ENCODE data around the gene CHST9.
"Not testable (repeated sequence)": the region's sequence is repeated elsewhere in the genome, so short reads cannot be mapped to it uniquely, and the experiment has no call there.

Gene CHST9

DNA sequence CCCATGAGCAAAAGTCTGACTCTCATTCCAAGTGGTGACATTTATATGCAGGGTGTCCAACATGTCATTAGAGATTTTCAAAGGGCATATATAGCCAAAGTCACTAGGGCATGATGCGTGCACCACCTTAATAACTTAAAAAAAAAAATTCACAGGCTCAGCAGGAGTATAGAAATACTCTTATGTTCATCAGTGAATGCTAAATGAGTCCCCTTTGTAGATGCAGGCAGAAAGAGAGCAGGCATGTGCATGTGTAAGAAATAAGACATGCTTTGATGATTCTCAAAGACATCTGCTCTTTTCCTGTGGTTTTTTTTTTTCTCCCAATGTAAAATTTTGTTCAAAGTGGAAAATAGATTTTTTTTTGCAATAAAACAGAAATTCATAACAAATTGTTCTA is 207.3 kb downstream of the CHST9 start:
- TF ChIP-seq ZNF274 (IDR thresholded peaks at IDR 0.05; ENCODE audit: low read depth, low read length), result no peak
- no peak overlapping the region for H3K4me3 ChIP-seq (ENCODE audit: low read length)

DNA sequence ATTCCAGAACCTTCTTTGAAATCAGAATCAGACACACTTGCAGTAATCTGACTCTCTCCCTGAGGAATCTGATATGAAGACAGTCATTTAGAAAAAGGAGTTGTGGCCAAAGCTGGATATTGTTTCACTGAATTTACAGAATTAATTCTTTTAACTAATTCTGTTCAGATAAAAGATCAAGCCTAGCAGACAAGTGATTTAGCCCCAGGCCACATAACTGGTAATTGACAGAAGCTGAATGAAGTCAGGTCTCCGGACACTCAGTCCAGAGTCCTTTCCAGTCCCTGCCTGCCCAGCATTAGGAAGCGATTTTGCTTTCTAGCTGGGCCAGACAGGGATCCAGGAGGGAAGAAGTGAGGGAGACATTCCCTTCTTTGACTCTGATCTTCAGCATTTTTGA is 208.9 kb downstream of the CHST9 start:
- no peak for TF ChIP-seq ZNF274 (IDR thresholded peaks at IDR 0.05; ENCODE audit: low read depth, low read length)
- no peak overlapping the region for H3K4me3 ChIP-seq (ENCODE audit: low read length)

DNA sequence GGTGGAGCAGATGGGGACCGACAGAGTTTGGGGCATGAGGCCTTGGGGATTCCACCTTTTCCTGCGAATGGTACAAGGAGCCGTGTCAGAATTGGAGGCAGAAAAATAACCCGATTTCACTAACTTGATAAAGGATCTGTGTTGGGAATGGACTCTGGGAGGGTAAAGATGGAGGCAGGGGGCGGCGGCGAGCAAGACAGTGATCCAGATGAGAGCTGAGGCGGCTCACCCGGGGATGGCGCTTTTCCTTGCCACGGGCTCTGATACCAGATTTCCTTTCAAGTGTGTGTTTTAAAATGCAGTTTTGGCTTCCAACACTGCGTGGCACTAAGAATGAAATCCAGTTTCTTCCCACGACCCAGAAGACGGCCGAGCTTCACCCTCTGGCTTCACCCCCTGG is 212.6 kb downstream of the CHST9 start:
- H3K4me3 ChIP-seq (ENCODE audit: low read length), result not testable (repeated sequence)

DNA sequence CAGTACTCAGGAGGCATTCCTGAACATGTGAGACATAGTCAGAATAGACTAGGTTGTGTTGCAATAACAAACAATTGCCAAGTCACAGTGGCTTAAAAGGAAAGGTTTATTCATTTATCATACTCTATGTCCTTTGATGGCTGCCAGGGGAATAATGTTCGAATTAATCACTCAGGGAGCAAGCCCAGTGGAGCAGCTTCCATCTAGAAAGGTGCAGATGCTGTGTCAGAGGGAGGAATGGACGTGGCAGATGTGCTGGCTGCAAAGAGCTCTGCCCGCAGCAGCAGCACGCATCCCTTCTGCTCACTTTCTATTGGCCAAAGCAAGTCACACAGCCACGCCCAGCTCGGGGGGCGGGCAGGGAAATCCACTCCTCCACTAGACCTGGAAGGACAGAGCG is 213.7 kb downstream of the CHST9 start:
- no peak for TF ChIP-seq ZNF274 (IDR thresholded peaks at IDR 0.05; ENCODE audit: low read depth, low read length)
- no peak overlapping the region for H3K4me3 ChIP-seq (ENCODE audit: low read length)

DNA sequence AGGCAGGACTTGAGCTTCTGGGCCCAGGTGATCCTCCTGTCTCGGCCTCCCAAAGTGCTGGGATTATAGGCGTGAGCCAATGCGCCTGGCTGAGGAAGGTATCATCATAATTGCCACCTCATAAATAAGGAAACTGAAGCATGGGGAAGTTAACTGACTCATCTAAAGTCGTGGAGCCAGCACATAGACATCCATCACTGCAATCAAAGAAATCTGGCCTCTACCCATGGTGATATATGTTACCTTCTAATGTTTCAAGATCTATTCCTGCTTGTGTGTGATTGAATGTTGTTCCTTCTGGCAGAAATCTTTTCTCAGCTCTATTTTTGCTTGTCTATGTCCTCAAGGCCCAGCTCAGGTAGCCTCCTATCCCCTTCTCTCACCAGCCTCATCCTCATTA is 214.5 kb downstream of the CHST9 start:
- H3K4me3 ChIP-seq (ENCODE audit: low read length), result no peak overlapping the region
- TF ChIP-seq ZNF274 (IDR thresholded peaks at IDR 0.05; ENCODE audit: low read depth, low read length), result no peak

DNA sequence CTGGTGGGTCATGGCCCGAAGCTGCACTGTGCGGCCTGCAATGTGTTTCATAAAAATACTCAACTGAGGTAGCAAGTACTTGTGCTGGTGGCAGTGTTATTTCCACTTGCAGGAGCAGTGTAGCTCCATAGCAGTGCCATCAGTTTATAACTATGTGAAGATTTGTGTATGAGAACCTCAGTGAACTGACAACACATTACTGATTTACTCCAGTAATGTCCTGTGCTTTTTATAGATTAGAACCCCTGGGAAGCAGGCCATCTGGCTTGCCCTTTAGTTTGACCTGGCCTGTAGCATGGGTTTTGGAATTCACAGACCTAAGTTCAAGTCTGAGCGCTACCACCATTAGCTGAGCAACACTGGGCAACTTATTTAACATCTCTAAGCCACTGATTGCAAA is 219.9 kb downstream of the CHST9 start:
- no peak overlapping the region for H3K4me3 ChIP-seq (ENCODE audit: low read length)

DNA sequence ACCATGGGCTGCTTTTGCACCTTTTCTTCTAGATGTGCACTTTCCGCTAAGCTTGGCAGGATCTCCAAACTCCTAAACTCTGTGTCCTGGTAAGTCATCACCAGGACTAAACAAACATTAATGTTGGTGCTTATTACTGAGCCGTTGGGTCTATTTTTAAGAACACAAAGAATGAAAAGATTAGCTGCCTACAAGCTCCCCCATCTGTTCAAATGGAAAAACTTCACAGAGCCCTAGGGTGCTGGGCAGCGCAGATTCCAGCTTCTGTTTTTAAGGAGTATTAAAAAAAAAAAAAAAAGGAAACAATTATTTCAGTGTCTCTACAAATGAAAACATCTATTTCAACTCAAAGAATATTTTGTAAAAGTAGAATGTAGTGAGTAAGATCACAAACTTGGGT is 221.8 kb downstream of the CHST9 start:
- no peak overlapping the region for H3K4me3 ChIP-seq (ENCODE audit: low read length)
- no peak for TF ChIP-seq ZNF274 (IDR thresholded peaks at IDR 0.05; ENCODE audit: low read depth, low read length)

More for the DNA sequence above, 219.9 kb downstream of the CHST9 start:
- TF ChIP-seq ZNF274 (IDR thresholded peaks at IDR 0.05; ENCODE audit: low read depth, low read length), result no peak

DNA sequence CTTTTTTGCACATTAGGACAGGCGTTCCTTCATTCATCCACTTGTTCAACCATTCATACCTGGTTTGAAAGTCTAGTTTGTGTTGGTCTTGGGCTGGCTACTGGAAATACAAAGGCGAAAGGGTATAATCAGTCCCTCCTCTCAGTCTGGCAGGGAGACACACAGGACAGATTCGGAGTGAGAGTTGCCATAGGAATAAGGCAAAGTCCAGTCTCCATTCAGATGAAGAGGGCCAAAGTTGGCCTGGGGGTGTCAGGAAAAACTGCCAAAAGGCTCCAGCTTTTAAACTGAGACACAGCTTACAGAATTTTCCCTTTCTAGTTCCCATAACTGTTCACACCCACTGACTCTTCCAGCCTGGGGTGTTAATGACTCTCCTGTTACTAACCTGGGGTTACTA is 223.3 kb downstream of the CHST9 start:
- no peak overlapping the region for H3K4me3 ChIP-seq (ENCODE audit: low read length)
- no peak for TF ChIP-seq ZNF274 (IDR thresholded peaks at IDR 0.05; ENCODE audit: low read depth, low read length)

DNA sequence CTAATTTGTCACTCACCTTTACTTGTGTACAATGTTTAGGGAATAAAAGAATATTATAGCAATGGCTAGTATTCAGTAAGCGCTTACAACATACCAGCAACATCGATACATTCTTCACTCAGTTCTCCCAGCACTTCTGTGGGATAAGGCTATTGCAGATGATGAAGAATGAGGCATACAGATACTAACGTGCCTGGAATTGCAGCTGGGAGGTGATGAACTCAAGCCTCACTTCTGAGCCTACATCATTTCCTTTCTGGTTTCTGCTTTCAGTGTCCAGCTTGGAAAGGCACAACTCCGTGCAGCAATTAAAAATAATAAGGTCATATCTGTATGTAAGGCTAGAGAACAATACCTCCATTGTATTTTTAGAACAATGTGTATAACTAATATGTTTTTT is 224.2 kb downstream of the CHST9 start:
- no peak for TF ChIP-seq ZNF274 (IDR thresholded peaks at IDR 0.05; ENCODE audit: low read depth, low read length)
- no peak overlapping the region for H3K4me3 ChIP-seq (ENCODE audit: low read length)

DNA sequence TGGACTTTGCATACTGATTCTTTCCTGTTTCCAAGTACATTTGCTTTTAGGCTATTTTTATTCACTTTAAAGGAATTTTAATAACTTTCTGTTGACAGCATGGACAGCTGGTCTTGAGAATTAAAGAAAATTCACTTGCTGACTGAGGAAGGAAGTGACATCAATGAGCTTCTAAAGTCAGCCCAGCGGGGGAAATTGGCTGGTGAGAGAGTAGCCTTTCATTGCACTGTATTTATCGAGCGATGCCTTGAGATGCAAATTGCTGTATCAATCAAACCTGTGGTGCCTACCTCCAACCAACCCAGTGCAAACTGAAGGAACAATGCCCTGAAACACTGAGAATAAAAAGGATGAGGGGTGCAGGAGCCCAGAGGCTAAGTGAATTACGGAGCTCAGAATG is 228.2 kb downstream of the CHST9 start:
- no peak overlapping the region for H3K4me3 ChIP-seq (ENCODE audit: low read length)
- no peak for TF ChIP-seq ZNF274 (IDR thresholded peaks at IDR 0.05; ENCODE audit: low read depth, low read length)

DNA sequence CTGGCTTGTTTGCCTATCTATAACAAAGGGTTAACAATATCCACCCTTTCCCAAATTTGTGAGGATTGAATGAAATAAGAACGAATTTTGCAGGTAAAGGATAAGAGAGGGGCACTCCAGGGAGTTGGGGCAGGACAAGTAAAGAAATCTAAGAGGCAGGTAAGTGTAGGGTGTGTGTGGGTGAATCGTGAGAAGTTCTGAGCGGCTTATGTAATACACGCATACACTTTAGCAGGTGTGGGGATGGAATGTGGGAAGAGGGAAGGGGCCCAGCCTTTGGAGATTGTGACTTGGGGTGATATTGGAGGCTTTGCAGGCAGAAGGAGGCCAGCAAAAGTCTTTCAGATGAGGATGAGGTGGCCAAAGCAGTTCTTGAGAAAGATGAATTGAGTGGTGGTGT is 236.4 kb downstream of the CHST9 start:
- TF ChIP-seq ZNF274 (IDR thresholded peaks at IDR 0.05; ENCODE audit: low read depth, low read length), result no peak
- no peak overlapping the region for H3K4me3 ChIP-seq (ENCODE audit: low read length)

DNA sequence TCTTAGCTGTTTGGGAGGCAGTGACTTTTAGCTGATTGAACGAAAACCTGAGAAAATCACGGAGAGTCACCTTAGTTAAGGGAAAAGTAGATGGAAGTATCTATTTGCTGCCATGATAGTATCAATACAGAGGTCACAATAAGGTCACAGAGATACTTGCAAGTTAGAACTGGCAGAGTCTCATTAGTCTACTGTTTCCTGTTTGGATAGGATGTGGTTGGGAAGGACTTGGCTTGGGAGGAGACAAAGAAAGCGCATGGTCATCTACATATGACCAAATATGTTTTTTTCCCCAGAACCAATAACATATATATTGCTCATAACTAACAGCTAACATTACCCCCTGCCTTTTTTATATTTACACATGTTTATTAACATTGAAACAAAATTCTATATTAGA is 241.2 kb downstream of the CHST9 start:
- no peak overlapping the region for H3K4me3 ChIP-seq (ENCODE audit: low read length)
- no peak for TF ChIP-seq ZNF274 (IDR thresholded peaks at IDR 0.05; ENCODE audit: low read depth, low read length)

DNA sequence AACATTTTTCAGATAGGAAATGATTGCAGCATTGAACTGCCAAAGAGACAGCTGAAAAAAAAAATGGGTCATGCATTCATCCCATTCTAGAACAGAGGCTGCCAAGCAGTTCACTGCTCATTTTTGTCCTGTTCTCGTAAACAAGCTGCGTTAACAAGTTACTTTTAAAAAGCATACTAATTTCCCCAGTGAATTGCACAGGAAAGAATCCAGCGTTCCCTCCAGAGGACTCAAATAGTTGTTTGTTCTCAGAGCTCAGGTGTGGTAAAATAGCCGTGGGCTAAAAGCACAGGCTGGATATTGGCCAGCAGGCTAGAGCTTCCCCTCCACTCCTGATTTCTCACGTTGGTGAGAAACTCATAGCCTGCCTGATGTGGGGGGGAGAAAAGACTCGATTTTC is 243.5 kb downstream of the CHST9 start:
- TF ChIP-seq ZNF274 (IDR thresholded peaks at IDR 0.05; ENCODE audit: low read depth, low read length), result no peak
- no peak overlapping the region for H3K4me3 ChIP-seq (ENCODE audit: low read length)

DNA sequence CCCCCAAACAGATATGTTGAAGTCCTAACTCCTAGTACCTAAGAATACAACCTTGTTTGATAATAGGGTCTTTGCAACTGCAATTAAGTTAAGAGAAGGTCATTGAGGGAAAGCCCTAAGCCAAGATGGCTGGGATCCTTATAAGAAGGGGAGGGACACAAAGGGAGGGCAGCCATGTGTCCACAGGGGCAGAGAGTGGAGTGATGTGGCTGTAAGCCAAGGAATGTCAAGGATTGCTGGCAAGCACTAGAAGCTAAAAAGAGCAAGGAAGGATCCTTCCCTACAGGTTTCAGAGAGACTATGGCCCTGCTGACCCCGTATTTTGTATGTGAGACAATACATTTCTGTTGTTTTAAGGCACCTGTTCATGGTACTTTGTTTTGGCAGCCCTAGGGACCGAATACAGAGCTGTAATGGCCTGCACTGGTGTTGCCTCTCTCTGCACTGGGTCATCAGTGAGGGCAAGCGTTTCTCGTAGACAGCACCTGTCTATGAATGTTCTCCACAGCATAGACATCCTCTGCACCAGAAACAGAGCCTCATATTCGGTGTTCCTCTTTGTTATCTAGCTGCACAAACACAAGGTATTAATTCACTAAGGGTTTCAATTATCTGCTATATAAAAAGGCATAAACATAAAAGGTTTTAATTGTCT is 244.2 kb downstream of the CHST9 start:
- no peak for TF ChIP-seq ZNF274 (IDR thresholded peaks at IDR 0.05; ENCODE audit: low read depth, low read length)
- H3K4me3 ChIP-seq (ENCODE audit: low read length), result no peak overlapping the region

DNA sequence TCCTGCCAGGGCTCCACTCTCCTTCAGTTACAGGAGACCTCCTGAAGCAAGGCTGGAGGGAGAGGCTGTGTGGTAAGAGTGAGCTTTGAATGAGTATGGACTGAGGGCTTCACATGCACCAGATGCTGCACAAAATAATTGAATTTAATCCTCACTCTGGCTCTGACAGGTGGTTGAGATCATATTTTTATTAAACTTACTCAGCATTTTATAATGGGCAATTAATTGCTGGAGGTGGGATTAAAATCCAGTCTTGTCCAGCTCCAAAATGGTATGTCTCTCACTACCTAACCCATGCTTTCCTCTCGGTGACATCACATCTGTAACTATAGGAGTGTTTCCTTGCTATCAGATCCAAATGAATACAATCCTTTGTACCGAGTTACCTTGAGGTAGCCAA is 253.4 kb downstream of the CHST9 start:
- H3K4me3 ChIP-seq (ENCODE audit: low read length), result no peak overlapping the region
- TF ChIP-seq ZNF274 (IDR thresholded peaks at IDR 0.05; ENCODE audit: low read depth, low read length), result no peak

DNA sequence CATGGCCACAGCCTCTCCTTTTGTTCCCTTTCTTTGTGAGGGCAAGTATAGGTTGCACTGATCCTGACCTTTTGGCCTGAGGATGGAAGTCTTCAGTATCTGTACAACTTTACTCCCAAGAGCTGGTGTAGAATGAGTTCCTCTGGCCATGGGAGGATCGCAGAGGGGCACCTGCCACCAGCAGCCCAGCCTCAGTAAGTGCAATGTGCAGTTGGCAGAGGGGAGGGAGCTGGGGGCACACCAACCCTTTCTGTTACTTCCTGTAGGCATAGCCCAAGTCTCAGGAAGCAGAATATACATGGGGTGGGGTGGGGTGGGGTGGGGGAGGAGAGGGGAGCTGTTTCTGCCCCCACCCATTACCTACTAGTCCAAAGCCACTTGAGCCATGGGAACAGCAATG is 254.5 kb downstream of the CHST9 start:
- TF ChIP-seq ZNF274 (IDR thresholded peaks at IDR 0.05; ENCODE audit: low read depth, low read length), result no peak
- no peak overlapping the region for H3K4me3 ChIP-seq (ENCODE audit: low read length)
